IMR-90 (cell line): Measurements from ENCODE around the gene GPR139. TPM values are rescaled to one million over a fixed set of nuclear protein-coding genes. Genes with fewer than 3 reads are reported as not detected.

Experiments
- ATAC-seq: fragments of 200-7000 bp; cut with Tn5 transposase; 2 replicates; pipeline ENCODE4 v1.9.1; 2020; ENCODE audit warnings: low read depth, mild to moderate bottlenecking, moderate library complexity
- BruUV-seq: library from RNA; stranded (reverse); fragments of 400-500 nt; replicated peaks from 2 replicates; lab custom pipeline; 2021; lab: Mats Ljungman, UMichigan
- CTCF ChIA-PET: fragments of 300-600 bp; formaldehyde crosslinking; extraction: SDS; loops from one replicate; lab custom pipeline; 2021; ENCODE audit warnings: antibody characterized with exemption; lab: Yijun Ruan, JAX
- POLR2A ChIA-PET: fragments of 300-600 bp; sonication (Branson Sonifier 250); formaldehyde crosslinking; loops from one replicate; lab custom pipeline; 2022; ENCODE audit warnings: antibody characterized with exemption; ENCODE audit not compliant: unreplicated experiment; lab: Charles Lee
- DNase-seq: peaks from one replicate; pipeline ENCODE4 v3.0.0; 2013
- H2AFZ ChIP-seq: replicated peaks from 2 replicates; pipeline ENCODE3; 2013; ENCODE audit warnings: low read length, mild to moderate bottlenecking; ENCODE audit not compliant: poor library complexity
- H2AK5ac ChIP-seq: 2 replicates; pipeline ENCODE4 v1.6.1; 2013; ENCODE audit warnings: low read depth, low read length, inconsistent platforms
- H2AK9ac ChIP-seq: replicated peaks from 2 replicates; pipeline ENCODE3; 2013; ENCODE audit warnings: mild to moderate bottlenecking, low read depth, low read length, moderate library complexity; ENCODE audit not compliant: poor library complexity
- H2BK120ac ChIP-seq: 2 replicates; pipeline ENCODE4 v1.6.1; 2013; ENCODE audit warnings: low read depth, low read length, inconsistent platforms
- H2BK15ac ChIP-seq: 3 replicates; pipeline ENCODE4 v1.6.1; 2013; ENCODE audit warnings: low read depth, low read length, inconsistent platforms
- H2BK20ac ChIP-seq: 2 replicates; pipeline ENCODE4 v1.6.1; 2013; ENCODE audit warnings: low read depth, mild to moderate bottlenecking, inconsistent platforms, low read length, moderate library complexity
- H2BK5ac ChIP-seq: 2 replicates; pipeline ENCODE4 v1.6.1; 2013; ENCODE audit warnings: mild to moderate bottlenecking, low read depth, low read length, inconsistent platforms; ENCODE audit not compliant: poor library complexity, severe bottlenecking
- H3K14ac ChIP-seq: replicated peaks from 2 replicates; pipeline ENCODE4 v1.6.1; 2013; ENCODE audit warnings: low read depth, low read length, inconsistent platforms
- H3K18ac ChIP-seq: 2 replicates; pipeline ENCODE4 v1.6.1; 2013; ENCODE audit warnings: low read depth, low read length, control low read depth
- H3K23ac ChIP-seq: 2 replicates; pipeline ENCODE4 v1.6.1; 2013; ENCODE audit warnings: low read depth, low read length, inconsistent platforms
- H3K27ac ChIP-seq: 2 replicates; pipeline ENCODE4 v1.5.1; 2013; ENCODE audit warnings: mild to moderate bottlenecking, control low read depth, low read length; ENCODE audit not compliant: insufficient read depth
- H3K27me3 ChIP-seq: 2 replicates; pipeline ENCODE4 v1.6.1; 2013; ENCODE audit warnings: low read length; ENCODE audit not compliant: control insufficient read depth, insufficient read depth
- H3K36me3 ChIP-seq: 2 replicates; pipeline ENCODE4 v1.6.1; 2013; ENCODE audit warnings: low read length, mixed read lengths; ENCODE audit not compliant: control insufficient read depth, insufficient read depth
- H3K4ac ChIP-seq: 2 replicates; pipeline ENCODE4 v1.6.1; 2013; ENCODE audit warnings: low read depth, low read length, inconsistent platforms
- H3K4me1 ChIP-seq: 2 replicates; pipeline ENCODE4 v1.6.1; 2013; ENCODE audit warnings: low read length, mixed read lengths; ENCODE audit not compliant: control insufficient read depth, insufficient read depth
- H3K4me2 ChIP-seq: 2 replicates; pipeline ENCODE4 v1.6.1; 2013; ENCODE audit warnings: low read depth, mild to moderate bottlenecking, control low read depth, low read length, moderate library complexity
- H3K4me3 ChIP-seq: 2 replicates; pipeline ENCODE4 v1.5.1; 2013; ENCODE audit warnings: low read depth, mild to moderate bottlenecking, control low read depth, low read length, moderate library complexity; ENCODE audit not compliant: insufficient read depth
- H3K56ac ChIP-seq: 2 replicates; pipeline ENCODE4 v1.6.1; 2013; ENCODE audit warnings: low read length, inconsistent platforms; ENCODE audit not compliant: insufficient read depth; ENCODE audit errors: extremely low read depth
- H3K79me1 ChIP-seq, 2 experiments: 2 replicates each; pipeline ENCODE4 v1.6.1; 2013; ENCODE audit warnings: low read length in 2 of 2, inconsistent platforms in 1 of 2, low read depth in 1 of 2
- H3K9ac ChIP-seq: 2 replicates; pipeline ENCODE4 v1.6.1; 2013; ENCODE audit warnings: low read depth, low read length, control low read depth
- H3K9me1 ChIP-seq: 2 replicates; pipeline ENCODE4 v1.6.1; 2013; ENCODE audit warnings: low read length, inconsistent platforms; ENCODE audit not compliant: insufficient read depth
- H3K9me3 ChIP-seq: 2 replicates; pipeline ENCODE4 v1.6.1; 2013; ENCODE audit warnings: low read length; ENCODE audit not compliant: control insufficient read depth, insufficient read depth
- H4K20me1 ChIP-seq: 2 replicates; pipeline ENCODE4 v1.6.1; 2013; ENCODE audit warnings: low read length, inconsistent platforms; ENCODE audit not compliant: insufficient read depth
- H4K5ac ChIP-seq: 2 replicates; pipeline ENCODE4 v1.6.1; 2013; ENCODE audit warnings: mild to moderate bottlenecking, low read depth, low read length, control low read depth
- H4K8ac ChIP-seq, 2 experiments: 2 replicates each; pipeline ENCODE4 v1.6.1; 2013; ENCODE audit warnings: low read depth in 2 of 2, low read length in 2 of 2, control low read depth in 1 of 2, inconsistent platforms in 1 of 2
- H4K91ac ChIP-seq: 2 replicates; pipeline ENCODE4 v1.6.1; 2013; ENCODE audit warnings: low read depth, low read length, inconsistent platforms; ENCODE audit not compliant: insufficient read depth
- BHLHE40 ChIP-seq: fragments of 150-350 bp; IDR thresholded peaks from 2 replicates; pipeline ENCODE4 v1.6.1; 2016; ENCODE audit warnings: mild to moderate bottlenecking, low read depth, low read length
- CEBPB ChIP-seq: IDR thresholded peaks from 2 replicates; pipeline ENCODE4 v1.6.1; 2012; ENCODE audit warnings: low read depth, low read length, improper control_type of control experiment
- CHD1 ChIP-seq: IDR thresholded peaks from 2 replicates; pipeline ENCODE4 v1.6.1; 2012; ENCODE audit warnings: low read depth, low read length, improper control_type of control experiment
- CTCF ChIP-seq: conservative IDR thresholded peaks from 2 replicates; pipeline ENCODE4 v1.5.1; 2012; ENCODE audit warnings: mild to moderate bottlenecking, low read depth, low read length, improper control_type of control experiment
- ELK1 ChIP-seq: fragments of 150-350 bp; IDR thresholded peaks from 2 replicates; pipeline ENCODE4 v1.6.1; 2016; ENCODE audit warnings: low read depth, mild to moderate bottlenecking, low read length, moderate library complexity, borderline replicate concordance
- FOS ChIP-seq: fragments of 150-350 bp; IDR thresholded peaks from 2 replicates; pipeline ENCODE4 v1.6.1; 2016; ENCODE audit warnings: low read depth, low read length
- MAFK ChIP-seq: IDR thresholded peaks from 2 replicates; pipeline ENCODE4 v1.6.1; 2012; ENCODE audit warnings: low read depth, low read length, improper control_type of control experiment
- MAZ ChIP-seq: IDR thresholded peaks from 2 replicates; pipeline ENCODE4 v1.6.1; 2012; ENCODE audit warnings: low read depth, mild to moderate bottlenecking, low read length, improper control_type of control experiment, moderate library complexity, borderline replicate concordance
- MXI1 ChIP-seq: IDR thresholded peaks from 2 replicates; pipeline ENCODE4 v1.6.1; 2012; ENCODE audit warnings: low read depth, mild to moderate bottlenecking, low read length, moderate library complexity, borderline replicate concordance
- NFE2L2 ChIP-seq: fragments of 150-350 bp; IDR thresholded peaks from 2 replicates; pipeline ENCODE4 v1.6.1; 2016; ENCODE audit warnings: low read depth, mild to moderate bottlenecking, low read length
- POLR2A ChIP-seq: IDR thresholded peaks from 2 replicates; pipeline ENCODE4 v1.6.1; 2012; ENCODE audit warnings: mild to moderate bottlenecking, low read depth, low read length
- RAD21 ChIP-seq: IDR thresholded peaks from 2 replicates; pipeline ENCODE4 v1.6.1; 2012; ENCODE audit warnings: low read length, improper control_type of control experiment
- RCOR1 ChIP-seq: IDR thresholded peaks from 2 replicates; pipeline ENCODE4 v1.6.1; 2012; ENCODE audit warnings: mild to moderate bottlenecking, low read length, improper control_type of control experiment; ENCODE audit not compliant: insufficient replicate concordance
- RFX5 ChIP-seq: IDR thresholded peaks from 2 replicates; pipeline ENCODE4 v1.8.0; 2012; ENCODE audit warnings: low read depth, mild to moderate bottlenecking, low read length, moderate library complexity
- SMC3 ChIP-seq: fragments of 150-350 bp; IDR thresholded peaks from 2 replicates; pipeline ENCODE4 v1.6.1; 2016; ENCODE audit warnings: low read depth, mild to moderate bottlenecking, antibody characterized with exemption, low read length, moderate library complexity
- USF2 ChIP-seq: fragments of 150-350 bp; IDR thresholded peaks from 2 replicates; pipeline ENCODE4 v1.6.1; 2017; ENCODE audit warnings: mild to moderate bottlenecking, antibody characterized with exemption, low read length, low read depth
- WGBS, 2 experiments: methylation state at CpG; one replicate each; pipeline versions ENCODE4 v1.1.5 to v1.1.7; 2013; ENCODE audit warnings: missing lambda C conversion rate in 2 of 2; ENCODE audit not compliant: insufficient read length in 1 of 2; ENCODE audit errors: extremely low coverage in 2 of 2; 5-methylcytosine and 5-hydroxymethylcytosine counted together
- dilution Hi-C: fragments of 300-500 bp; cut with HindIII; formaldehyde crosslinking; loops from one replicate; pipeline ENCODE4 v1.14.3; 2018; ENCODE audit warnings: low sequenced_read_pairs; ENCODE audit not compliant: unreplicated experiment
- in situ Hi-C: fragments of 300-500 bp; cut with MboI; formaldehyde crosslinking; loops from 3 replicates; pipeline ENCODE4 v1.14.3; 2019; ENCODE audit warnings: low sequenced_read_pairs, inconsistent platforms, mixed read lengths
- intact Hi-C: fragments of 100-400 bp; cut with micrococcal nuclease; formaldehyde crosslinking; loops from 2 replicates; pipeline ENCODE4 v1.10.0; 2022
- polyA plus RNA-seq, 3 experiments: library from polyadenylated mRNA; depleted of rRNA; stranded (reverse); fragments of >200 nt; gene quantifications; 2 replicates each; pipeline ENCODE4 v1.2.3, GENCODE V29; 2012; ENCODE audit warnings: low replicate concordance in 1 of 3
- total RNA-seq: library from RNA; depleted of rRNA; stranded (reverse); fragments of >200 nt; gene quantifications from 2 replicates; pipeline ENCODE4 v1.2.3, GENCODE V29; 2012

Gene GPR139
- total and polyA plus RNA-seq, 2 of the 4 experiments (the other 2 are of a cell fraction): not detected

GRCh38 chr16:20072874-20073202 is 852 bp downstream of the GPR139 start:
- Histone ChIP-seq H4K8ac (no peak overlapping the region), H2BK20ac (no peak overlapping the region), H3K36me3 (no peaks in the 10 kb centered on the region), H3K27ac (no peak overlapping the region), H3K18ac (no peak overlapping the region), H2AFZ (no peak overlapping the region), H3K23ac (no peak overlapping the region), H3K4me3 (no peak overlapping the region), H2BK15ac (no peak overlapping the region), H3K4ac (no peak overlapping the region), H4K91ac (no peak overlapping the region), H3K56ac (no peak overlapping the region), H2AK5ac (no peak overlapping the region), H4K5ac (no peak overlapping the region), H4K20me1 (no peaks in the 10 kb centered on the region), H3K4me2 (no peak overlapping the region), H3K79me1 (no peaks in the 10 kb centered on the region), H2AK9ac (no peak overlapping the region), H3K9me3 (no peaks in the 10 kb centered on the region), H3K27me3 (no peaks in the 10 kb centered on the region), H2BK120ac (no peak overlapping the region), H2BK5ac (no peak overlapping the region), H3K9ac (no peak overlapping the region), H3K14ac (no peak overlapping the region), H3K9me1 (no peaks in the 10 kb centered on the region), H3K4me1 (no peaks in the 10 kb centered on the region)
- ChIA-PET CTCF (interaction anchor here (0.6 kb wide), 1 partner anchor 102 kb away, joined by 3 read pairs; no protein-coding TSS in a partner anchor), POLR2A (no interaction called here)
- dilution Hi-C loops (no loop called here), intact Hi-C loops (no loop called here), in situ Hi-C loops (no loop called here)
- WGBS, 2 experiments: 2% methylated on average over 6 of the region's 11 CpGs; no CpG with 5 or more reads in 1 of the 2 experiments
- no peak for TF ChIP-seq SMC3
- TF ChIP-seq CTCF: no peak
- no peak for TF ChIP-seq RAD21
- no peak for TF ChIP-seq FOS
- TF ChIP-seq POLR2A: no peak
- TF ChIP-seq RFX5: no peak
- TF ChIP-seq NFE2L2: no peak
- TF ChIP-seq CHD1: no peak
- TF ChIP-seq MAZ: no peak
- TF ChIP-seq MAFK: no peak
- no peak for TF ChIP-seq MXI1
- TF ChIP-seq CEBPB: no peak
- no peak for TF ChIP-seq ELK1
- no peak for TF ChIP-seq RCOR1
- no peak for TF ChIP-seq USF2
- no peak for TF ChIP-seq BHLHE40
- ATAC-seq (no peak), DNase-seq (no peak)
- no TSS peak for BruUV-seq
